Keratinocyte (primary cell): ENCODE results near the gene CCDC201. TPM values are rescaled to one million over a fixed set of nuclear protein-coding genes. Genes with fewer than 3 reads are reported as not detected.

Experiments
- DNase-seq: peaks from one replicate; pipeline ENCODE4 v3.0.0-alpha.2; 2011; ENCODE audit warnings: low read depth, missing footprints, low spot score
- FAIRE-seq: peaks from 2 replicates; lab custom pipeline; 2011; peaks lifted over from hg19 to GRCh38; lab: Jason Lieb, UNC
- H2AFZ ChIP-seq: 2 replicates; pipeline ENCODE4 v1.6.0; 2012; ENCODE audit warnings: low read length, control low read depth, inconsistent platforms; ENCODE audit not compliant: control insufficient read depth
- H3K27ac ChIP-seq: 2 replicates; pipeline ENCODE4 v1.5.1; 2011; ENCODE audit warnings: low read length; ENCODE audit not compliant: control insufficient read depth, insufficient read depth
- H3K27me3 ChIP-seq: 3 replicates; pipeline ENCODE4 v1.6.0; 2011; ENCODE audit warnings: low read length; ENCODE audit not compliant: control insufficient read depth, insufficient read depth; ENCODE audit errors: extremely low read depth
- H3K36me3 ChIP-seq, 2 experiments: 2 replicates in 1 of 2; 3 replicates in 1 of 2; pipeline ENCODE4 v1.5.1; 2011; ENCODE audit warnings: low read length in 2 of 2, mild to moderate bottlenecking in 1 of 2; ENCODE audit not compliant: control insufficient read depth in 2 of 2, insufficient read depth in 2 of 2; ENCODE audit errors: extremely low read depth in 1 of 2
- H3K4me1 ChIP-seq: 3 replicates; pipeline ENCODE4 v1.5.1; 2011; ENCODE audit warnings: low read length; ENCODE audit not compliant: control insufficient read depth, insufficient read depth; ENCODE audit errors: extremely low read depth
- H3K4me2 ChIP-seq: 3 replicates; pipeline ENCODE4 v1.6.0; 2011; ENCODE audit warnings: low read depth, low read length; ENCODE audit not compliant: control insufficient read depth, insufficient read depth; ENCODE audit errors: extremely low read depth
- H3K4me3 ChIP-seq, 3 experiments: fragments of 200-600 bp in 1 of 3; sonication (generic) in 1 of 3; 2 replicates in 2 of 3; 3 replicates in 1 of 3; pipeline ENCODE4 v1.5.1; 2011 to 2016; ENCODE audit warnings: low read length in 3 of 3, mild to moderate bottlenecking in 3 of 3, control low read depth in 2 of 3, inconsistent platforms in 1 of 3, low read depth in 1 of 3, mixed read lengths in 1 of 3, mixed run types in 1 of 3, moderate library complexity in 1 of 3; ENCODE audit not compliant: control insufficient read depth in 2 of 3, insufficient read depth in 2 of 3; ENCODE audit errors: extremely low read depth in 1 of 3
- H3K79me2 ChIP-seq: 2 replicates; pipeline ENCODE4 v1.6.0; 2012; ENCODE audit warnings: low read length; ENCODE audit not compliant: control insufficient read depth, insufficient read depth
- H3K9ac ChIP-seq: 3 replicates; pipeline ENCODE4 v1.6.0; 2011; ENCODE audit warnings: low read length; ENCODE audit not compliant: control insufficient read depth, insufficient read depth; ENCODE audit errors: extremely low read depth
- H3K9me1 ChIP-seq: 3 replicates; pipeline ENCODE4 v1.6.0; 2011; ENCODE audit warnings: low read length; ENCODE audit not compliant: control insufficient read depth, insufficient read depth; ENCODE audit errors: extremely low read depth
- H3K9me3 ChIP-seq: 2 replicates; pipeline ENCODE4 v1.5.1; 2012; ENCODE audit warnings: low read depth, low read length; ENCODE audit not compliant: control insufficient read depth
- H4K20me1 ChIP-seq: 3 replicates; pipeline ENCODE4 v1.6.0; 2011; ENCODE audit warnings: low read length; ENCODE audit not compliant: control insufficient read depth, insufficient read depth; ENCODE audit errors: extremely low read depth
- CTCF ChIP-seq, 3 experiments: IDR thresholded peaks in 1 of 3; conservative IDR thresholded peaks in 1 of 3; optimal IDR thresholded peaks in 1 of 3; 2 replicates in 2 of 3; 3 replicates in 1 of 3; pipeline versions ENCODE3 to v1.5.1; 2011; ENCODE audit warnings: low read length in 3 of 3, mild to moderate bottlenecking in 3 of 3, moderate library complexity in 2 of 3, control low read depth in 1 of 3, inconsistent platforms in 1 of 3; ENCODE audit not compliant: insufficient read depth in 2 of 3; ENCODE audit errors: extremely low read depth in 1 of 3
- EZH2 ChIP-seq: IDR thresholded peaks from one replicate; pipeline ENCODE4 v1.6.1; 2012; ENCODE audit warnings: inconsistent platforms, mild to moderate bottlenecking, low read length, moderate library complexity
- dilution Hi-C: fragments of 300-500 bp; cut with MboI; formaldehyde crosslinking; loops from one replicate; pipeline ENCODE4 v1.7.0; 2020; ENCODE audit warnings: low sequenced_read_pairs; ENCODE audit not compliant: extremely low pct_ligation_motif_present
- polyA plus RNA-seq, 5 experiments: library from polyadenylated mRNA; depleted of rRNA in 3 of 5; stranded (reverse) in 3 of 5; stranded (forward) in 1 of 5; unstranded in 1 of 5; fragments of >200 nt; gene quantifications; 1 replicate in 1 of 5; 2 replicates in 3 of 5; 3 replicates in 1 of 5; pipeline versions ENCODE4 v1.2.1 to v1.2.3, GENCODE V29; 2011 to 2012; ENCODE audit warnings: missing spikeins in 2 of 5, low read depth in 1 of 5, low replicate concordance in 1 of 5

The CCDC201 gene
- polyA plus RNA-seq, 1 donor (not counting 4 experiments of a cell fraction or from before 2014, with no cell fraction given), result not detected

GRCh38 chr7:45897042-45897690 is 24.3 kb upstream of the CCDC201 start:
- DNase-seq (no peak), FAIRE-seq (peak; percentile 48)
- H4K20me1 ChIP-seq, result no peaks in the 10 kb centered on the region
- peaks cover 17% of the 10 kb centered on the region for H3K27me3 ChIP-seq
- H3K4me3 ChIP-seq, result no peak overlapping the region
- H2AFZ ChIP-seq, result no peak overlapping the region
- H3K79me2 ChIP-seq, result no peaks in the 10 kb centered on the region
- H3K4me1 ChIP-seq, result no peaks in the 10 kb centered on the region
- dilution Hi-C loops, result no loop called here
- no peak overlapping the region for H3K9ac ChIP-seq
- H3K9me3 ChIP-seq, result no peaks in the 10 kb centered on the region
- H3K27ac ChIP-seq, result no peak overlapping the region
- H3K4me2 ChIP-seq, result no peak overlapping the region
- TF ChIP-seq EZH2 (no peak), CTCF (optimal IDR thresholded peaks at IDR 0.05 in 1 of 3, IDR thresholded peaks at IDR 0.05 in 1 of 3, conservative IDR thresholded peaks at IDR 0.05 in 1 of 3; ENCODE audit: extremely low read depth in 1 of 3, insufficient read depth in 2 of 3, low read length in 3 of 3) (no peak)
- H3K36me3 ChIP-seq, result no peaks in the 10 kb centered on the region
- H3K9me1 ChIP-seq, result no peaks in the 10 kb centered on the region

- Histone ChIP-seq H3K79me2 (no peaks in the 10 kb centered on the region), H3K36me3 (no peaks in the 10 kb centered on the region), H3K9me3 (no peaks in the 10 kb centered on the region), H3K27me3 (peaks cover 18% of the 10 kb centered on the region), H3K4me3 (no peak overlapping the region), H3K4me2 (no peak overlapping the region), H3K27ac (no peak overlapping the region), H4K20me1 (no peaks in the 10 kb centered on the region), H3K9ac (no peak overlapping the region), H2AFZ (no peak overlapping the region), H3K9me1 (no peaks in the 10 kb centered on the region), H3K4me1 (no peaks in the 10 kb centered on the region)
- DNase-seq, result no peak
- dilution Hi-C loops, result no loop called here
- TF ChIP-seq EZH2 (no peak), CTCF (optimal IDR thresholded peaks at IDR 0.05 in 1 of 3, IDR thresholded peaks at IDR 0.05 in 1 of 3, conservative IDR thresholded peaks at IDR 0.05 in 1 of 3; ENCODE audit: extremely low read depth in 1 of 3, insufficient read depth in 2 of 3, low read length in 3 of 3) (no peak)
- no peak for FAIRE-seq
Observed at GRCh38 chr7:45894665-45895062, 21.8 kb upstream of the CCDC201 start.
